IMR-90 (cell line): ENCODE data around the gene B4GALNT2.

Source experiments
- CEBPB ChIP-seq: IDR thresholded peaks from 2 replicates; pipeline ENCODE4 v1.6.1; 2012; ENCODE audit warnings: low read depth, low read length, improper control_type of control experiment
- CHD1 ChIP-seq: IDR thresholded peaks from 2 replicates; pipeline ENCODE4 v1.6.1; 2012; ENCODE audit warnings: low read depth, low read length, improper control_type of control experiment
- CTCF ChIP-seq: conservative IDR thresholded peaks from 2 replicates; pipeline ENCODE4 v1.5.1; 2012; ENCODE audit warnings: mild to moderate bottlenecking, low read depth, low read length, improper control_type of control experiment
- NFE2L2 ChIP-seq: fragments of 150-350 bp; IDR thresholded peaks from 2 replicates; pipeline ENCODE4 v1.6.1; 2016; ENCODE audit warnings: low read depth, mild to moderate bottlenecking, low read length
- POLR2A ChIP-seq: IDR thresholded peaks from 2 replicates; pipeline ENCODE4 v1.6.1; 2012; ENCODE audit warnings: mild to moderate bottlenecking, low read depth, low read length
- RFX5 ChIP-seq: IDR thresholded peaks from 2 replicates; pipeline ENCODE4 v1.8.0; 2012; ENCODE audit warnings: low read depth, mild to moderate bottlenecking, low read length, moderate library complexity
- USF2 ChIP-seq: fragments of 150-350 bp; IDR thresholded peaks from 2 replicates; pipeline ENCODE4 v1.6.1; 2017; ENCODE audit warnings: mild to moderate bottlenecking, antibody characterized with exemption, low read length, low read depth

- TF ChIP-seq CEBPB: no peak
- no peak for TF ChIP-seq CTCF
- no peak for TF ChIP-seq RFX5
- TF ChIP-seq POLR2A: no peak
- no peak for TF ChIP-seq USF2
- TF ChIP-seq CHD1: no peak
- TF ChIP-seq NFE2L2: no peak
Measured at GRCh38 chr17:49110509-49110908, 22.1 kb upstream of the B4GALNT2 start.
